CD8-positive, alpha-beta memory T cell (primary cell): ENCODE measurements around the gene SLC9A9. TPM values are rescaled to one million over a fixed set of nuclear protein-coding genes. Genes with fewer than 3 reads are reported as not detected.

Experiments
- CTCF ChIA-PET: fragments of 350-600 bp; sonication (Branson Sonifier 250); formaldehyde crosslinking; loops from one replicate; lab custom pipeline; 2021; ENCODE audit warnings: antibody characterized with exemption; lab: Charles Lee
- POLR2A ChIA-PET: fragments of 350-600 bp; sonication (Branson Sonifier 250); formaldehyde crosslinking; loops from one replicate; lab custom pipeline; 2021; ENCODE audit warnings: antibody characterized with exemption; lab: Charles Lee
- DNase-seq, 5 donors: peaks; one replicate each; pipeline versions ENCODE4 v3.0.0 to v3.0.0-alpha.2; 2020 to 2022; ENCODE audit warnings: mixed read lengths in 1 of 5
- H3K27ac ChIP-seq: one replicate; pipeline ENCODE4 v1.7.0; 2013; ENCODE audit warnings: low read depth, mild to moderate bottlenecking, low read length, moderate library complexity
- H3K27me3 ChIP-seq: 2 replicates; pipeline ENCODE4 v1.7.0; 2013; ENCODE audit warnings: low read length, mild to moderate bottlenecking; ENCODE audit not compliant: insufficient read depth, poor library complexity, severe bottlenecking
- H3K36me3 ChIP-seq: 2 replicates; pipeline ENCODE4 v1.7.0; 2013; ENCODE audit warnings: mild to moderate bottlenecking, low read length, moderate library complexity; ENCODE audit not compliant: insufficient read depth
- H3K4me1 ChIP-seq: 2 replicates; pipeline ENCODE4 v1.7.0; 2013; ENCODE audit warnings: mild to moderate bottlenecking, low read length, moderate library complexity; ENCODE audit not compliant: insufficient read depth
- H3K4me3 ChIP-seq: 2 replicates; pipeline ENCODE4 v1.7.0; 2013; ENCODE audit warnings: mild to moderate bottlenecking, low read length
- H3K9me3 ChIP-seq: 2 replicates; pipeline ENCODE4 v1.7.0; 2013; ENCODE audit warnings: mild to moderate bottlenecking, low read length
- H3K27ac Mint-ChIP-seq, 8 donors: one replicate each; pipeline ENCODE4 v1.8.0; 2020 to 2021; ENCODE audit warnings: mixed read lengths in 8 of 8, mild to moderate bottlenecking in 6 of 8, inconsistent platforms in 3 of 8, moderate library complexity in 3 of 8
- H3K27me3 Mint-ChIP-seq, 2 donors: one replicate each; pipeline ENCODE4 v1.8.0; 2020 to 2021; ENCODE audit warnings: mixed read lengths in 2 of 2, mild to moderate bottlenecking in 1 of 2, moderate library complexity in 1 of 2
- H3K36me3 Mint-ChIP-seq, 3 donors: one replicate each; pipeline ENCODE4 v1.8.0; 2020 to 2021; ENCODE audit warnings: mixed read lengths in 3 of 3, inconsistent platforms in 1 of 3, mild to moderate bottlenecking in 1 of 3
- H3K4me1 Mint-ChIP-seq, 3 donors: one replicate each; pipeline ENCODE4 v1.8.0; 2020 to 2021; ENCODE audit warnings: mixed read lengths in 3 of 3, inconsistent platforms in 1 of 3, mild to moderate bottlenecking in 1 of 3
- H3K4me3 Mint-ChIP-seq, 7 donors: one replicate each; pipeline ENCODE4 v1.8.0; 2020 to 2021; ENCODE audit warnings: mixed read lengths in 7 of 7, mild to moderate bottlenecking in 6 of 7, moderate library complexity in 4 of 7, inconsistent platforms in 2 of 7
- H3K9me3 Mint-ChIP-seq, 5 donors: one replicate each; pipeline ENCODE4 v1.8.0; 2020 to 2022; ENCODE audit warnings: mixed read lengths in 5 of 5, mild to moderate bottlenecking in 3 of 5, moderate library complexity in 2 of 5, inconsistent platforms in 1 of 5
- polyA plus RNA-seq: library from polyadenylated mRNA; unstranded; fragments of 300-500 nt; fragmentation: Illumina TruSeq; gene quantifications from one replicate; pipeline ENCODE4 v1.2.3, GENCODE V29; 2021
- total RNA-seq, 2 experiments: library from RNA; stranded (reverse); gene quantifications; one replicate each; pipeline ENCODE4 v1.2.3, GENCODE V29; 2021

SLC9A9 gene
- total and polyA plus RNA-seq, 3 experiments from 2014 or later: 1.2 to 18.0 (median 2.2) TPM

DNA sequence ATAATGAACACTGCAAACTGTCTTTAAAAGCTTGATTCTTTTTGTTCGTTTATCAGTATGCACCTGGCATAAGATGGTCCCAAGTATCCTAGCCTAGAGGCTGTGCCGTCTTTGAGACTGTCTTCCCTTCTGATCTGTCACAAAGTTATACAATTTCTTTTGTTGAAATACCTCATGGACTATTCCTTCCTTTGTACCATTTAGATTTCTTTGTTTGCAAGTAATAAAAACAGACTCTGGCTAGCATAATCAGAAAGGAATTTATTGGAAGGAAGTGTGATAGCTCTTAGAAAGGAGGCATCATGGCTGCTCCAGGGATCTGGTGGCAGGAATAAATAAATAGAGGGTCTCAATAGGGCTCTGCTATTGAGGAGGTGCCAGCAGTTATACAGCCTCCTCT lies 280.4 kb downstream of the SLC9A9 start:
- CTCF ChIA-PET: no interaction called here
- POLR2A ChIA-PET: no interaction called here
- H3K4me3 ChIP-seq: no peak overlapping the region
- peaks cover 4 to 26% (median 6%) of the 10 kb centered on the region in 3 donors for H3K36me3 Mint-ChIP-seq
- no peaks in the 10 kb centered on the region for H3K4me1 Mint-ChIP-seq
- H3K9me3 Mint-ChIP-seq: peaks cover 0 to 2% (median 0%) of the 10 kb centered on the region in 5 donors
- H3K9me3 ChIP-seq: no peaks in the 10 kb centered on the region
- H3K27ac ChIP-seq: no peak overlapping the region
- no peaks in the 10 kb centered on the region for H3K4me1 ChIP-seq
- H3K27ac Mint-ChIP-seq: no peak overlapping the region
- no peaks in the 10 kb centered on the region for H3K27me3 ChIP-seq
- no peaks in the 10 kb centered on the region for H3K36me3 ChIP-seq
- H3K4me3 Mint-ChIP-seq: no peak overlapping the region
- no peaks in the 10 kb centered on the region for H3K27me3 Mint-ChIP-seq
- no peak for DNase-seq

DNA sequence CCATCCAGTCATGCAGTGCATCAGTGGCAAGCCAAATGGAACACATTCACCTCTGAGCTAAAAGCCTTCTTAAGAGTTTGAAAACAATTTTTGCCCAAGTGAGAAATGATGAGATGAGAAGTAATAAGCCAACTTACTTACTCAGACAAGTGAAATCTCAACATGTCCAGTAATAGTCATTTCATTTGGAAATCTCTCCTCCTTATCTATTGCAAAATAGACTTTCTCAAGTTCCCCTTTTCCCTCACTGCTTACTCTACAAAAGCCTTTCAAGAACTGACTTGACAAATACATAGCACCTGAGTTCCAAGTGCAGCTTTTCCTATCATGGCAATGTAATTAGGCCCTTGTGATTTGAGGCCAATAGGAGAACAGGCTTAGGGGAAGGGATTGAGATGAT lies 282.3 kb downstream of the SLC9A9 start:
- Histone ChIP-seq H3K9me3 (no peaks in the 10 kb centered on the region), H3K4me3 (no peak overlapping the region), H3K27ac (no peak overlapping the region), H3K36me3 (no peaks in the 10 kb centered on the region), H3K4me1 (no peaks in the 10 kb centered on the region), H3K27me3 (no peaks in the 10 kb centered on the region)
- peaks cover 3 to 29% (median 6%) of the 10 kb centered on the region in 3 donors for H3K36me3 Mint-ChIP-seq
- no peak overlapping the region for H3K4me3 Mint-ChIP-seq
- POLR2A ChIA-PET: no interaction called here
- no peaks in the 10 kb centered on the region for H3K4me1 Mint-ChIP-seq
- H3K9me3 Mint-ChIP-seq: peaks cover 0 to 2% (median 0%) of the 10 kb centered on the region in 5 donors
- CTCF ChIA-PET: no interaction called here
- no peak for DNase-seq
- H3K27ac Mint-ChIP-seq: peak overlapping the region in 1 of 8 donors; percentile 7
- no peaks in the 10 kb centered on the region for H3K27me3 Mint-ChIP-seq

- H3K27me3 Mint-ChIP-seq: no peaks in the 10 kb centered on the region
These were observed 284.5 kb downstream of the SLC9A9 start for GRCh38 chr3:143563786-143564185.

GRCh38 chr3:143562789-143563188 lies 285.5 kb downstream of the SLC9A9 start:
- H3K4me1 ChIP-seq: no peaks in the 10 kb centered on the region
- Mint-ChIP-seq H3K27ac (no peak overlapping the region), H3K27me3 (no peaks in the 10 kb centered on the region), H3K36me3 (peaks cover 8 to 27% (median 16%) of the 10 kb centered on the region in 3 donors), H3K4me1 (no peaks in the 10 kb centered on the region), H3K9me3 (peaks cover 8 to 16% (median 11%) of the 10 kb centered on the region in 5 donors), H3K4me3 (no peak overlapping the region)
- H3K4me3 ChIP-seq: no peak overlapping the region
- no peaks in the 10 kb centered on the region for H3K36me3 ChIP-seq
- ChIA-PET CTCF (no interaction called here), POLR2A (no interaction called here)
- no peaks in the 10 kb centered on the region for H3K9me3 ChIP-seq
- no peak overlapping the region for H3K27ac ChIP-seq
- H3K27me3 ChIP-seq: no peaks in the 10 kb centered on the region
- no peak for DNase-seq

More at GRCh38 chr3:143563786-143564185, 284.5 kb downstream of the SLC9A9 start:
- ChIA-PET POLR2A (no interaction called here), CTCF (no interaction called here)
- Mint-ChIP-seq H3K36me3 (peaks cover 4 to 22% (median 17%) of the 10 kb centered on the region in 3 donors), H3K9me3 (peaks cover 0 to 6% (median 3%) of the 10 kb centered on the region in 5 donors), H3K4me1 (no peaks in the 10 kb centered on the region), H3K4me3 (no peak overlapping the region), H3K27ac (no peak overlapping the region)
- Histone ChIP-seq H3K4me3 (no peak overlapping the region), H3K27me3 (no peaks in the 10 kb centered on the region), H3K4me1 (no peaks in the 10 kb centered on the region), H3K9me3 (no peaks in the 10 kb centered on the region), H3K36me3 (no peaks in the 10 kb centered on the region), H3K27ac (no peak overlapping the region)
- no peak for DNase-seq

GRCh38 chr3:143559296-143559695 lies 289.0 kb downstream of the SLC9A9 start:
- H3K9me3 ChIP-seq: no peaks in the 10 kb centered on the region
- no peak overlapping the region for H3K27ac Mint-ChIP-seq
- no peak overlapping the region for H3K27ac ChIP-seq
- ChIA-PET CTCF (no interaction called here), POLR2A (no interaction called here)
- H3K36me3 ChIP-seq: no peaks in the 10 kb centered on the region
- H3K4me1 Mint-ChIP-seq: no peaks in the 10 kb centered on the region
- no peak for DNase-seq
- H3K4me3 ChIP-seq: no peak overlapping the region
- peaks cover 11 to 24% (median 16%) of the 10 kb centered on the region in 5 donors for H3K9me3 Mint-ChIP-seq
- H3K4me3 Mint-ChIP-seq: no peak overlapping the region
- peaks cover 14 to 46% (median 19%) of the 10 kb centered on the region in 3 donors for H3K36me3 Mint-ChIP-seq
- H3K4me1 ChIP-seq: no peaks in the 10 kb centered on the region
- no peaks in the 10 kb centered on the region for H3K27me3 Mint-ChIP-seq
- H3K27me3 ChIP-seq: no peaks in the 10 kb centered on the region

GRCh38 chr3:143552851-143553250 lies 295.4 kb downstream of the SLC9A9 start:
- H3K36me3 Mint-ChIP-seq: peaks cover 45 to 63% (median 50%) of the 10 kb centered on the region in 3 donors
- H3K9me3 ChIP-seq: no peaks in the 10 kb centered on the region
- no peak overlapping the region for H3K27ac ChIP-seq
- H3K4me3 ChIP-seq: no peak overlapping the region
- H3K4me3 Mint-ChIP-seq: no peak overlapping the region
- H3K27me3 Mint-ChIP-seq: no peaks in the 10 kb centered on the region
- CTCF ChIA-PET: no interaction called here
- no peaks in the 10 kb centered on the region for H3K4me1 ChIP-seq
- H3K27ac Mint-ChIP-seq: no peak overlapping the region
- no peaks in the 10 kb centered on the region for H3K27me3 ChIP-seq
- POLR2A ChIA-PET: no interaction called here
- peaks cover 4 to 9% (median 5%) of the 10 kb centered on the region in 5 donors for H3K9me3 Mint-ChIP-seq
- no peaks in the 10 kb centered on the region for H3K36me3 ChIP-seq
- DNase-seq: no peak
- no peaks in the 10 kb centered on the region for H3K4me1 Mint-ChIP-seq

DNA sequence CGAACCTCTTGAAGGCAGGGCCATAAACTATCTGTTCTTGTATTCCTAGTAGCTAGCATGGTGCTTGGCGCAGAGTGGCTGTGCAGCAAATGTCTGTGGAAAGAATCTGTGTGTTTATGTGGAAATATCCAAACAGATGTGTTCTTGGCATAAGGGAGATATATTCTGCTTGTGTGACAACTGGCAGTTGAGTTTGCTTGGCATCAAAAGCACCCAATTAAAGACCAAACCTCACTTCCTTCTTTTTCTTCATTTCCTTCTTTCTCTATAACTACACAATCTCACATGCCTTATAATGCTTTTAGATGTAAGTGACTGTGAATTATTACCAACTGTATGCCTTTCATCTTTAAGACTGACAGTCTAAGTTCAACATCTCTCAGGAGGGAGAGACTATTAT lies 296.5 kb downstream of the SLC9A9 start:
- no peaks in the 10 kb centered on the region for H3K36me3 ChIP-seq
- POLR2A ChIA-PET: no interaction called here
- no peaks in the 10 kb centered on the region for H3K27me3 ChIP-seq
- no peak overlapping the region for H3K4me3 Mint-ChIP-seq
- H3K4me1 Mint-ChIP-seq: no peaks in the 10 kb centered on the region
- CTCF ChIA-PET: no interaction called here
- H3K27ac Mint-ChIP-seq: no peak overlapping the region
- no peaks in the 10 kb centered on the region for H3K9me3 Mint-ChIP-seq
- H3K27ac ChIP-seq: no peak overlapping the region
- no peaks in the 10 kb centered on the region for H3K4me1 ChIP-seq
- peaks cover 47 to 63% (median 50%) of the 10 kb centered on the region in 3 donors for H3K36me3 Mint-ChIP-seq
- H3K27me3 Mint-ChIP-seq: no peaks in the 10 kb centered on the region
- no peak for DNase-seq
- H3K4me3 ChIP-seq: no peak overlapping the region
- no peaks in the 10 kb centered on the region for H3K9me3 ChIP-seq

GRCh38 chr3:143548861-143549497 lies 299.3 kb downstream of the SLC9A9 start:
- peaks cover 0 to 4% (median 0%) of the 10 kb centered on the region in 5 donors for H3K9me3 Mint-ChIP-seq
- Histone ChIP-seq H3K4me1 (no peaks in the 10 kb centered on the region), H3K4me3 (no peak overlapping the region), H3K27me3 (no peaks in the 10 kb centered on the region), H3K9me3 (no peaks in the 10 kb centered on the region), H3K27ac (no peak overlapping the region), H3K36me3 (no peaks in the 10 kb centered on the region)
- H3K27ac Mint-ChIP-seq: no peak overlapping the region
- H3K4me3 Mint-ChIP-seq: no peak overlapping the region
- no peaks in the 10 kb centered on the region for H3K4me1 Mint-ChIP-seq
- ChIA-PET POLR2A (no interaction called here), CTCF (no interaction called here)
- no peak for DNase-seq
- peaks cover 53 to 78% (median 63%) of the 10 kb centered on the region in 3 donors for H3K36me3 Mint-ChIP-seq
- no peaks in the 10 kb centered on the region for H3K27me3 Mint-ChIP-seq
